ENCODE measurements around the gene SRP19.
A peak's percentile ranks its signal among the peaks of the same experiment; 100 is the strongest.
"Not testable (repeated sequence)": the region's sequence is repeated elsewhere in the genome, so short reads cannot be mapped to it uniquely, and the experiment has no call there.

The SRP19 gene

DNA sequence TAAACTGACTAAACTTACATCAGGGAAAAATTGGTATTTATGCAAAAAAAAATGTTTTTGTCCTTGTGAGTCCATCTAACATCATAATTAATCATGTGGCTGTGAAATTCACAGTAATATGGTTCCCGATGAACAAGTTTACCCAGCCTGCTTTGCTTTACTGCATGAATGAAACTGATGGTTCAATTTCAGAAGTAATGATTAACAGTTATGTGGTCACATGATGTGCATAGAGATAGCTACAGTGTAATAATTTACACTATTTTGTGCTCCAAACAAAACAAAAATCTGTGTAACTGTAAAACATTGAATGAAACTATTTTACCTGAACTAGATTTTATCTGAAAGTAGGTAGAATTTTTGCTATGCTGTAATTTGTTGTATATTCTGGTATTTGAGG, 16.6 kb upstream of the SRP19 start:
- no peak for DNase-seq (ENCODE audit: low read depth, low spot score)
- Histone ChIP-seq H3K4me3 (no peak overlapping the region), H3K9me3 (ENCODE audit: low read depth, low read length) (no peaks in the 10 kb centered on the region), H3K9ac (ENCODE audit: insufficient read length) (no peak overlapping the region), H3K27ac (no peak overlapping the region), H3K36me3 (ENCODE audit: insufficient read depth, low read length) (peaks cover 6% of the 10 kb centered on the region; the same call in 1 of the 2 replicates)
- TF ChIP-seq EZH2 (IDR thresholded peaks at IDR 0.05) = no peak
- TF ChIP-seq POLR2AphosphoS5 (IDR thresholded peaks at IDR 0.05; ENCODE audit: borderline replicate concordance, low read depth, low read length) = no peak
- TF ChIP-seq FOXP2 (optimal IDR thresholded peaks at IDR 0.05; ENCODE audit: control extremely low read depth, extremely low read length, insufficient read depth) = no peak

DNA sequence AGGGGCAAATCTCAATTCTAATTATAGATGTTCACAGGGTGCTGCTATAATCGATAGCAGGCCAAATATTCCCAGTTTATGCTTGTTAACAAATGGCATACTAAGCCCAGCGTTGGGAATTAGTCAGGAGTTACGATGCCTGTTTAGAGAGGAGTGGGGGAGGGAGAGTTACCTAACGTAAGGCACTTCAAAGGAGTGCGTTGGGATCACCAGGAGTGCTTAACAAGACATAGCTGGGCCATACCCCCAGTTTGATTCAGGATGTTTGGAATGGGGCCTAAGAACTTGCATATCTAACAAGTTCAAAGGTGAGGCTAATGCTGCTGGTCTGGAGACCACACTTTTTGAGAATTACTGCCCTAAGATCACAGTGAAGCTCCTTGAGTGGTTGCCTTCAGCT, 14.5 kb upstream of the SRP19 start:
- Histone ChIP-seq H3K36me3 (ENCODE audit: insufficient read depth, low read length) (no peaks in the 10 kb centered on the region), H3K4me3 (no peak overlapping the region), H3K9me3 (ENCODE audit: low read depth, low read length) (no peaks in the 10 kb centered on the region), H3K9ac (ENCODE audit: insufficient read length) (no peak overlapping the region), H3K27ac (no peak overlapping the region)
- TF ChIP-seq FOXP2 (optimal IDR thresholded peaks at IDR 0.05; ENCODE audit: control extremely low read depth, extremely low read length, insufficient read depth) (no peak), EZH2 (IDR thresholded peaks at IDR 0.05) (no peak), POLR2AphosphoS5 (IDR thresholded peaks at IDR 0.05; ENCODE audit: borderline replicate concordance, low read depth, low read length) (no peak)
- no peak for DNase-seq (ENCODE audit: low read depth, low spot score)

DNA sequence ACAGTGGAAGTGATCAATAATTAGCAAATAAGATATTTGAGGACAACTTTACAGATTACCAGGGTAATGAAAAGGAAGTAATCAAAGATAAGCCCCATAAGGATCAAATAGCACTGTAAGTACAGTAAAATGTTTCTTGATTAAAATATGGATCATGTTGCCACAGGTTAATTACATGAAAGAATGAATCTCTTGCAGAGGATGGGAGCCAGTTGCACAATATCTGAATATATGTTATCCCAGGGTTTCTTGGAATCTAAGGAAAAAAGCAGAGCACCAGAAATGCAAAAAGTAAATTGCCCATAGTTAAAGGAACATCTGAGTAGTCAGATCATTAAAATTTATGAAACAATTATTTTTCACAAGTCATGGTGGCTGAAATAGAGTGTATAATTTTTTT, 13.8 kb upstream of the SRP19 start:
- H3K4me3 ChIP-seq = no peak overlapping the region
- H3K36me3 ChIP-seq (ENCODE audit: insufficient read depth, low read length) = no peaks in the 10 kb centered on the region
- H3K9me3 ChIP-seq (ENCODE audit: low read depth, low read length) = no peaks in the 10 kb centered on the region
- H3K27ac ChIP-seq = no peak overlapping the region
- TF ChIP-seq POLR2AphosphoS5 (IDR thresholded peaks at IDR 0.05; ENCODE audit: borderline replicate concordance, low read depth, low read length) (no peak), FOXP2 (optimal IDR thresholded peaks at IDR 0.05; ENCODE audit: control extremely low read depth, extremely low read length, insufficient read depth) (no peak), EZH2 (IDR thresholded peaks at IDR 0.05) (no peak)
- no peak overlapping the region for H3K9ac ChIP-seq (ENCODE audit: insufficient read length)
- DNase-seq (ENCODE audit: low read depth, low spot score) = no peak

DNA sequence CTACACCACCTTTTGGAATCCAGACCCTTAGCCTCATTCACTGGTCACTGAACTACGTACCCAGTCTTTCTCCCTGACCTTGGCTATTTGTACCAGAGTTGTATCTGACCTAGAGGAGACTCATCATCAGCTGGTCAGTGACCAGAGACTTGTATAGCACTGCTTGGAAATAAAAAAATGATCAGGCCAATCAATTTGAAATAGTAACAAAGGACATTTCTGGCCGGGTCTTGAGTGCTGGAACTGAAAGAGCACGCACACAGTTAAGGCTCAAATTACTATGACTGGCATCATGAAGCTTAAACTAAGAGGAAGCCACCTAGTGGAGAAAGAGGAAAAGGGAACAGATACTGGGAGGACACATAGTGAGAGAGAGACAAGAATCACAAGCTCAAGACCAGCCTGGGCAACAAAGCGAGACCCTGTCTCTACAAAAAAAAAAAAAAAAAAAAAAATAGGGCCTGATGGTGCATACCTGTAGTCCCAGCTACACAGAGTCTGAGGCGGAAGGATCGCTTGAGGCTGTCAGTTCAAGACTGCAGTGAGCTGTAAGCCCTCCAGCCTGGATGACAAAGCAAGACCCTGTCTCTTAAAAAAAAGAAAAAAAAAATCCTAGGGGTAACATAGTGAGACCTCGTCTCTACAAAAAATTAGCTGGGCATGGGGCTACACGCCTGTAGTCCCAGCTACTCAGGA, 12.8 kb upstream of the SRP19 start:
- Histone ChIP-seq H3K36me3 (ENCODE audit: insufficient read depth, low read length) (no peaks in the 10 kb centered on the region), H3K27ac (no peak overlapping the region), H3K4me3 (peak overlapping the region; percentile 49), H3K9me3 (ENCODE audit: low read depth, low read length) (no peaks in the 10 kb centered on the region), H3K9ac (ENCODE audit: insufficient read length) (no peak overlapping the region)
- DNase-seq (ENCODE audit: low read depth, low spot score) = peak; percentile 37
- TF ChIP-seq EZH2 (IDR thresholded peaks at IDR 0.05) = no peak
- TF ChIP-seq FOXP2 (optimal IDR thresholded peaks at IDR 0.05; ENCODE audit: control extremely low read depth, extremely low read length, insufficient read depth) = no peak
- TF ChIP-seq POLR2AphosphoS5 (IDR thresholded peaks at IDR 0.05; ENCODE audit: borderline replicate concordance, low read depth, low read length) = no peak

DNA sequence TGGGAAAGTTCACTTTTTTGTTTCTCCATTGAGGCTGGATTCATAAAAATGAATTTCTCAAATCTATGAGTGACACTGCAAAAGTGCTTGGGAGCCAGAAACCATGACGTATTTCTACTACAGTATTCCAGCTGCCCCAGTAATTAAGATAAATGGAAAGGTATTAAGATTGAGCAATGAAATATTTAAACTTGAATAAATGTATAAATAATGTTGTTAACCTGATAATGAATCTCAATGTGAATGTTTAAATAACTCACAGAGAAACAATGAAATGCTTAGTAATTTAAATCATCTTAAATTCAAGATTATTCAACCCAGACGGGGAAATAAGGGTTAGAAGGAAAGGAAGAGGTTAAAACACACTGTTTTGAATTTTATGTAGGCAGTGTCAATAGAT, 11.2 kb upstream of the SRP19 start:
- Histone ChIP-seq H3K9me3 (ENCODE audit: low read depth, low read length) (no peaks in the 10 kb centered on the region), H3K9ac (ENCODE audit: insufficient read length) (no peak overlapping the region), H3K36me3 (ENCODE audit: insufficient read depth, low read length) (no peaks in the 10 kb centered on the region), H3K4me3 (no peak overlapping the region), H3K27ac (no peak overlapping the region)
- no peak for DNase-seq (ENCODE audit: low read depth, low spot score)
- no peak for TF ChIP-seq FOXP2 (optimal IDR thresholded peaks at IDR 0.05; ENCODE audit: control extremely low read depth, extremely low read length, insufficient read depth)
- TF ChIP-seq EZH2 (IDR thresholded peaks at IDR 0.05) = no peak
- no peak for TF ChIP-seq POLR2AphosphoS5 (IDR thresholded peaks at IDR 0.05; ENCODE audit: borderline replicate concordance, low read depth, low read length)

DNA sequence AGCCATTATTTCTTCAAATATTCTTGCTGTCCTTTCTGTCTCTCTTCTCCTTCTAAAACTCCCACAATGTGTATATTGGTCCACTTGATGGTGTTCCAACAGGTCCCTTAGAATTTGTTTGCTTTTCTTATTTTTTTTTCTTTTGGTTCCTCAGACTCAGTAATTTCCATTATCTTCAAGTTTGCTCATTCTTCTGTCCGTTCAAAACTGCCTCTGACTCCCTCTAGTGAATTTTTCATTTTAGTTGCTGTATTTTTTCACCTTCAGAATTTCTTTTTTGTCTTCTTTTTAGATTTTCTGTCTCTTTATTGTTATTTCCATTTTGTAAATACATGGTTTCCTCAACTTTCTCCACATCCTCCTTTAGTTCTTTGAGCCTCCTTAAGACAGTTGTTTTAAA, 6.4 kb upstream of the SRP19 start:
- Histone ChIP-seq H3K36me3 (ENCODE audit: insufficient read depth, low read length) (no peaks in the 10 kb centered on the region), H3K27ac (no peak overlapping the region), H3K9me3 (ENCODE audit: low read depth, low read length) (no peaks in the 10 kb centered on the region), H3K4me3 (no peak overlapping the region), H3K9ac (ENCODE audit: insufficient read length) (no peak overlapping the region)
- no peak for TF ChIP-seq EZH2 (IDR thresholded peaks at IDR 0.05)
- no peak for DNase-seq (ENCODE audit: low read depth, low spot score)

DNA sequence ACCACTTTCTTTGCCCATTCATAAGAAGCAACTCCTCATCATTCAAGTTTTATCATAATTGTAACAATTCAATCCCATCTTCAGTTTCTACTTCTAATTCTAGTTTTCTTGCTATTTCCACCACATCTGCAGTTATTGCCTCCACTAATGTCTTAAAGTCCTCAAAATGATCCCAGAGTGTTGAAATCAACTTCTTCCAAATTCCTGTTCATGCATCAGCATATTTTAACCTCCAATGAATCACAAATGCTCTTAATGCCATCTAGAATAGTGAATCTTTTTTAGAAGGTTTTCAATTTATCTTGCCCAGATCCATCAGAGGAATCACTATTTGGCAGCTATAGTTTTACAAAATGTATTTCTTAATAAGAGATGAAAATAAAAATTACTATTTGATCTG, 3.2 kb upstream of the SRP19 start:
- no peak for TF ChIP-seq EZH2 (IDR thresholded peaks at IDR 0.05)
- TF ChIP-seq FOXP2 (optimal IDR thresholded peaks at IDR 0.05; ENCODE audit: control extremely low read depth, extremely low read length, insufficient read depth) = no peak
- TF ChIP-seq POLR2AphosphoS5 (IDR thresholded peaks at IDR 0.05; ENCODE audit: borderline replicate concordance, low read depth, low read length) = no peak

DNA sequence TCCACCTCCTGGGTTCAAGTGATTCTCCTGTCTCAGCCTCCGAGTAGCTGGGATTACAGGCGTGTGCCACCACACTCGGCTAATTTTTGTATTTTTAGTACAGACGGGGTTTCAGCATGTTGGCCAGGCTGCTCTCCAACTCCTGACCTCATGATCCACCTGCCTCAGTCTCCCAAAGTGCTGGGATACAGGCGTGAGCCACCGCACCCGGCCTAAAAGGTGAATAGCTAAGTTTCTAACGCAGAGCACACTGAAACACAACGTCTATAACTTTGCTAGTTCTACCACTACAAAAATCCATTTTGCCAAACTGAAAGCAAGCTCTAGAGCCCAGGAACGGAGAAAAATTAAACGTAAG, 537 bp upstream of the SRP19 start:
- Histone ChIP-seq H3K9ac (ENCODE audit: insufficient read length) (peak overlapping the region; percentile 93), H3K27ac (peak overlapping the region; percentile 91), H3K36me3 (ENCODE audit: insufficient read depth, low read length) (peaks cover 25% of the 10 kb centered on the region), H3K4me3 (peak overlapping the region; percentile 88)
- not testable (repeated sequence) for DNase-seq (ENCODE audit: low read depth, low spot score); H3K9me3 ChIP-seq (ENCODE audit: low read depth, low read length)

More for the DNA sequence above, 3.2 kb upstream of the SRP19 start:
- DNase-seq (ENCODE audit: low read depth, low spot score) = no peak
- Histone ChIP-seq H3K36me3 (ENCODE audit: insufficient read depth, low read length) (peaks cover 1% of the 10 kb centered on the region), H3K9me3 (ENCODE audit: low read depth, low read length) (no peaks in the 10 kb centered on the region), H3K27ac (no peak overlapping the region), H3K9ac (ENCODE audit: insufficient read length) (no peak overlapping the region), H3K4me3 (no peak overlapping the region)

DNA sequence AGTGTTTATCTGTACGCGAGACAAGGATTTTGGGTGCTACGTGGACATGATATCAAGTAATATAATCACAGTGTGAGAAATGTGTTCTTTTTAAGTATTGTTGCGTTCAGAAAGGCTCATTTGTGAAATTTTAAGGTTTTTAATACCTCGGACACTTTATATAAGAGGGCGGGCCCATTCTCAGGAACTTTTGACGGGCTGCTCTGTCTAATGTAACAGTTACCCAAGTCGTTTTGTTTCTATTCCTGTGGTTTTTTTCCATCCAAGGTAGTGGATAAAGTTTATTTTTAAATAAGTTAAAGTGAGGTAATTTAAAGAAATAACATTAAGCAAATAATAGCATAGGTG, 525 bp downstream of the SRP19 start:
- Histone ChIP-seq H3K27ac (peak overlapping the region; percentile 64; the same call in 1 of the 2 replicates), H3K9me3 (ENCODE audit: low read depth, low read length) (no peaks in the 10 kb centered on the region), H3K9ac (ENCODE audit: insufficient read length) (peak overlapping the region; percentile 93), H3K36me3 (ENCODE audit: insufficient read depth, low read length) (peaks cover 34% of the 10 kb centered on the region), H3K4me3 (peak overlapping the region; percentile 88)
- no peak for DNase-seq (ENCODE audit: low read depth, low spot score)
- TF ChIP-seq EZH2 (IDR thresholded peaks at IDR 0.05) (no peak), POLR2AphosphoS5 (IDR thresholded peaks at IDR 0.05; ENCODE audit: borderline replicate concordance, low read depth, low read length) (no peak), FOXP2 (optimal IDR thresholded peaks at IDR 0.05; ENCODE audit: control extremely low read depth, extremely low read length, insufficient read depth) (no peak)

Measured in SK-N-MC (cell line).